SJSA1 (cell line): ENCODE measurements around the gene CACNA1C. TPM values are rescaled to one million over a fixed set of nuclear protein-coding genes. Genes with fewer than 3 reads are reported as not detected.

ENCODE experiments used
- DNase-seq, 2 experiments: peaks; one replicate each; pipeline ENCODE4 v3.0.0-alpha.2; 2015 to 2020; ENCODE audit warnings: low spot score in 2 of 2, low read depth in 1 of 2
- H3K27ac ChIP-seq: fragments of 250-450 bp; sonication (Bioruptor Pico); 2 replicates; pipeline ENCODE4 v1.5.1; 2020; ENCODE audit warnings: mild to moderate bottlenecking, moderate library complexity
- H3K27me3 ChIP-seq: fragments of 250-450 bp; sonication (Bioruptor Pico); replicated peaks from 2 replicates; pipeline ENCODE4 v1.5.1; 2020; ENCODE audit warnings: mild to moderate bottlenecking, moderate library complexity
- H3K36me3 ChIP-seq: fragments of 250-450 bp; sonication (Bioruptor Pico); 2 replicates; pipeline ENCODE4 v1.5.1; 2020; ENCODE audit warnings: mild to moderate bottlenecking
- H3K4me1 ChIP-seq: fragments of 250-450 bp; sonication (Bioruptor Pico); replicated peaks from 2 replicates; pipeline ENCODE4 v1.6.1; 2021; ENCODE audit warnings: mild to moderate bottlenecking
- H3K4me3 ChIP-seq: fragments of 250-450 bp; sonication (Bioruptor Pico); 2 replicates; pipeline ENCODE4 v1.5.1; 2020; ENCODE audit warnings: mild to moderate bottlenecking
- H3K9me3 ChIP-seq: fragments of 250-450 bp; sonication (Bioruptor Pico); replicated peaks from 2 replicates; pipeline ENCODE4 v1.5.1; 2020; ENCODE audit warnings: mild to moderate bottlenecking
- total RNA-seq: library from RNA; depleted of rRNA; stranded (reverse); fragments of >200 nt; shearing (Covaris generic); gene quantifications from 2 replicates; pipeline ENCODE4 v1.2.3, GENCODE V29; 2014

Gene CACNA1C
- total RNA-seq, 1 experiment from 2014 or later: 6.1 TPM

- Histone ChIP-seq H3K9me3 (no peaks in the 10 kb centered on the region), H3K36me3 (peaks cover 12% of the 10 kb centered on the region; the same call in 1 of the 2 replicates), H3K27ac (no peak overlapping the region), H3K4me1 (0 out of 2 replicates have a peak, but pooled peaks cover 3% of the 10 kb centered on the region), H3K4me3 (no peak overlapping the region), H3K27me3 (no peaks in the 10 kb centered on the region)
- no peak for DNase-seq
Measured at GRCh38 chr12:2550561-2551411, 498.0 kb downstream of the CACNA1C start.

- H3K9me3 ChIP-seq: no peaks in the 10 kb centered on the region
- H3K27ac ChIP-seq: no peak overlapping the region
- no peaks in the 10 kb centered on the region for H3K27me3 ChIP-seq
- H3K4me1 ChIP-seq: 0 out of 2 replicates have a peak, but pooled peaks cover 3% of the 10 kb centered on the region
- DNase-seq: no peak
- no peak overlapping the region for H3K4me3 ChIP-seq
- peaks cover 12% of the 10 kb centered on the region; the same call in 1 of the 2 replicates for H3K36me3 ChIP-seq
Measured at GRCh38 chr12:2551412-2551900, 498.7 kb downstream of the CACNA1C start.

GRCh38 chr12:2552000-2552756, 499.4 kb downstream of the CACNA1C start:
- Histone ChIP-seq H3K27ac (no peak overlapping the region), H3K4me3 (no peak overlapping the region), H3K4me1 (0 out of 2 replicates have a peak, but pooled peaks cover 3% of the 10 kb centered on the region), H3K9me3 (no peaks in the 10 kb centered on the region), H3K27me3 (no peaks in the 10 kb centered on the region), H3K36me3 (peaks cover 14% of the 10 kb centered on the region; the same call in 1 of the 2 replicates)
- no peak for DNase-seq

GRCh38 chr12:2553388-2554126, 500.8 kb downstream of the CACNA1C start:
- Histone ChIP-seq H3K36me3 (peaks cover 15% of the 10 kb centered on the region; the same call in 1 of the 2 replicates), H3K9me3 (no peaks in the 10 kb centered on the region), H3K27ac (no peak overlapping the region), H3K4me3 (no peak overlapping the region), H3K4me1 (0 out of 2 replicates have a peak, but pooled peaks cover 3% of the 10 kb centered on the region), H3K27me3 (no peaks in the 10 kb centered on the region)
- no peak for DNase-seq

- H3K9me3 ChIP-seq: no peaks in the 10 kb centered on the region
- DNase-seq: no peak
- no peak overlapping the region for H3K27ac ChIP-seq
- no peak overlapping the region for H3K4me3 ChIP-seq
- H3K27me3 ChIP-seq: no peaks in the 10 kb centered on the region
- H3K4me1 ChIP-seq: 0 out of 2 replicates have a peak, but pooled peaks cover 3% of the 10 kb centered on the region
- peaks cover 9% of the 10 kb centered on the region; the same call in 1 of the 2 replicates for H3K36me3 ChIP-seq
Measured at GRCh38 chr12:2555487-2556082, 502.8 kb downstream of the CACNA1C start.

GRCh38 chr12:2557597-2557996, 504.8 kb downstream of the CACNA1C start:
- Histone ChIP-seq H3K4me1 (0 out of 2 replicates have a peak, but pooled peaks cover 3% of the 10 kb centered on the region), H3K27me3 (no peaks in the 10 kb centered on the region), H3K27ac (no peak overlapping the region), H3K9me3 (no peaks in the 10 kb centered on the region), H3K4me3 (no peak overlapping the region), H3K36me3 (peaks cover 4% of the 10 kb centered on the region; the same call in 1 of the 2 replicates)
- DNase-seq: no peak

- H3K36me3 ChIP-seq: peaks cover 4% of the 10 kb centered on the region; the same call in 1 of the 2 replicates
- no peak overlapping the region for H3K27ac ChIP-seq
- no peak overlapping the region for H3K4me3 ChIP-seq
- no peaks in the 10 kb centered on the region for H3K27me3 ChIP-seq
- H3K4me1 ChIP-seq: no peaks in the 10 kb centered on the region
- no peak for DNase-seq
- no peaks in the 10 kb centered on the region for H3K9me3 ChIP-seq
Measured at GRCh38 chr12:2559931-2560330, 507.1 kb downstream of the CACNA1C start.

- no peak for DNase-seq
- H3K9me3 ChIP-seq: no peaks in the 10 kb centered on the region
- H3K4me1 ChIP-seq: no peaks in the 10 kb centered on the region
- peaks cover 4% of the 10 kb centered on the region; the same call in 1 of the 2 replicates for H3K36me3 ChIP-seq
- H3K27me3 ChIP-seq: no peaks in the 10 kb centered on the region
- H3K27ac ChIP-seq: no peak overlapping the region
- H3K4me3 ChIP-seq: no peak overlapping the region
Measured at GRCh38 chr12:2560356-2560755, 507.6 kb downstream of the CACNA1C start.

- H3K27ac ChIP-seq: no peak overlapping the region
- H3K36me3 ChIP-seq: peaks cover 4% of the 10 kb centered on the region; the same call in 1 of the 2 replicates
- no peak overlapping the region for H3K4me3 ChIP-seq
- H3K4me1 ChIP-seq: no peaks in the 10 kb centered on the region
- no peaks in the 10 kb centered on the region for H3K9me3 ChIP-seq
- H3K27me3 ChIP-seq: no peaks in the 10 kb centered on the region
- no peak for DNase-seq
Measured at GRCh38 chr12:2561367-2561766, 508.6 kb downstream of the CACNA1C start.

- H3K9me3 ChIP-seq: no peaks in the 10 kb centered on the region
- DNase-seq: no peak
- no peak overlapping the region for H3K27ac ChIP-seq
- no peak overlapping the region for H3K4me3 ChIP-seq
- no peaks in the 10 kb centered on the region for H3K4me1 ChIP-seq
- no peaks in the 10 kb centered on the region; the same call in 1 of the 2 replicates for H3K36me3 ChIP-seq
- H3K27me3 ChIP-seq: no peaks in the 10 kb centered on the region
Measured at GRCh38 chr12:2562400-2562799, 509.6 kb downstream of the CACNA1C start.

- no peaks in the 10 kb centered on the region for H3K27me3 ChIP-seq
Measured at GRCh38 chr12:2563709-2564108, 510.9 kb downstream of the CACNA1C start.

GRCh38 chr12:2566161-2566560, 513.4 kb downstream of the CACNA1C start:
- Histone ChIP-seq H3K9me3 (no peaks in the 10 kb centered on the region), H3K36me3 (no peaks in the 10 kb centered on the region), H3K27me3 (no peaks in the 10 kb centered on the region), H3K4me3 (no peak overlapping the region), H3K27ac (no peak overlapping the region), H3K4me1 (no peaks in the 10 kb centered on the region)
- no peak for DNase-seq

More at GRCh38 chr12:2563709-2564108, 510.9 kb downstream of the CACNA1C start:
- no peaks in the 10 kb centered on the region for H3K4me1 ChIP-seq
- no peak overlapping the region for H3K27ac ChIP-seq
- DNase-seq: no peak
- H3K4me3 ChIP-seq: no peak overlapping the region
- H3K36me3 ChIP-seq: no peaks in the 10 kb centered on the region
- no peaks in the 10 kb centered on the region for H3K9me3 ChIP-seq

- H3K36me3 ChIP-seq: no peaks in the 10 kb centered on the region
- no peak overlapping the region for H3K27ac ChIP-seq
Measured at GRCh38 chr12:2567711-2568110, 514.9 kb downstream of the CACNA1C start.

More at GRCh38 chr12:2567711-2568110, 514.9 kb downstream of the CACNA1C start:
- Histone ChIP-seq H3K27me3 (no peaks in the 10 kb centered on the region), H3K9me3 (no peaks in the 10 kb centered on the region), H3K4me3 (no peak overlapping the region), H3K4me1 (no peaks in the 10 kb centered on the region)
- no peak for DNase-seq
